ENCODE results near the gene KCNIP1.

KCNIP1 gene

GRCh38 chr5:170651604-170652277, 147.9 kb downstream of the KCNIP1 start:
- no peak for DNase-seq

- no peak for DNase-seq
Measured at GRCh38 chr5:170655476-170655875, 151.7 kb downstream of the KCNIP1 start.

- no peak for DNase-seq
Measured at GRCh38 chr5:170655920-170656319, 152.1 kb downstream of the KCNIP1 start.

GRCh38 chr5:170656346-170656745, 152.5 kb downstream of the KCNIP1 start:
- no peak for DNase-seq

- DNase-seq, result no peak
Measured at GRCh38 chr5:170660531-170660930, 156.7 kb downstream of the KCNIP1 start.

- DNase-seq, result no peak
Measured at GRCh38 chr5:170662966-170663365, 159.1 kb downstream of the KCNIP1 start.

GRCh38 chr5:170678811-170679210, 175.0 kb downstream of the KCNIP1 start:
- DNase-seq, result no peak

GRCh38 chr5:170681013-170681433, 177.2 kb downstream of the KCNIP1 start:
- DNase-seq, result no peak

GRCh38 chr5:170691657-170692056, 187.8 kb downstream of the KCNIP1 start:
- no peak for DNase-seq

- DNase-seq, result no peak
Measured at GRCh38 chr5:170693701-170694100, 189.9 kb downstream of the KCNIP1 start.

- no peak for DNase-seq
Measured at GRCh38 chr5:170694911-170695310, 191.1 kb downstream of the KCNIP1 start.

GRCh38 chr5:170697031-170697430, 193.2 kb downstream of the KCNIP1 start:
- no peak for DNase-seq

- no peak for DNase-seq
Measured at GRCh38 chr5:170700503-170700902, 196.7 kb downstream of the KCNIP1 start.

GRCh38 chr5:170701334-170701733, 197.5 kb downstream of the KCNIP1 start:
- DNase-seq, result no peak

- no peak for DNase-seq
Measured at GRCh38 chr5:170704417-170705192, 200.8 kb downstream of the KCNIP1 start.

GRCh38 chr5:170709640-170710039, 205.8 kb downstream of the KCNIP1 start:
- no peak for DNase-seq

GRCh38 chr5:170711300-170711699, 207.5 kb downstream of the KCNIP1 start:
- no peak for DNase-seq

- DNase-seq, result no peak
Measured at GRCh38 chr5:170715141-170715540, 211.3 kb downstream of the KCNIP1 start.

- DNase-seq, result no peak
Measured at GRCh38 chr5:170716396-170716795, 212.6 kb downstream of the KCNIP1 start.

GRCh38 chr5:170719551-170719950, 215.7 kb downstream of the KCNIP1 start:
- DNase-seq, result no peak

GRCh38 chr5:170720179-170720578, 216.4 kb downstream of the KCNIP1 start:
- no peak for DNase-seq

- no peak for DNase-seq
Measured at GRCh38 chr5:170720984-170721383, 217.2 kb downstream of the KCNIP1 start.

GRCh38 chr5:170721681-170722080, 217.9 kb downstream of the KCNIP1 start:
- DNase-seq, result no peak

GRCh38 chr5:170722316-170722715, 218.5 kb downstream of the KCNIP1 start:
- no peak for DNase-seq
